ENCODE results near the gene PI4KA. TPM values are rescaled to one million over a fixed set of nuclear protein-coding genes. Genes with fewer than 3 reads are reported as not detected.
"Not testable (repeated sequence)": the region's sequence is repeated elsewhere in the genome, so short reads cannot be mapped to it uniquely, and the experiment has no call there.

PI4KA gene
- total and polyA plus RNA-seq, 10 donors: 29.8 to 143 (median 108) TPM

- H3K27me3 ChIP-seq (replicated peaks in 1 of 7): no peaks in the 10 kb centered on the region
- intact Hi-C loops (cut with DNase I; ENCODE audit: low total_unique reads): no loop called here
- H3K9me3 ChIP-seq: no peaks in the 10 kb centered on the region
- H3K4me1 ChIP-seq: no peaks in the 10 kb centered on the region
- H3K27ac ChIP-seq: no peak overlapping the region
- 79 to 89% (median 87%) methylated on average over 3 of the region's 3 CpGs for WGBS, 5 donors
- no peak overlapping the region for H3K4me3 ChIP-seq
- DNase-seq: no peak
- TF ChIP-seq, protein P1, sequence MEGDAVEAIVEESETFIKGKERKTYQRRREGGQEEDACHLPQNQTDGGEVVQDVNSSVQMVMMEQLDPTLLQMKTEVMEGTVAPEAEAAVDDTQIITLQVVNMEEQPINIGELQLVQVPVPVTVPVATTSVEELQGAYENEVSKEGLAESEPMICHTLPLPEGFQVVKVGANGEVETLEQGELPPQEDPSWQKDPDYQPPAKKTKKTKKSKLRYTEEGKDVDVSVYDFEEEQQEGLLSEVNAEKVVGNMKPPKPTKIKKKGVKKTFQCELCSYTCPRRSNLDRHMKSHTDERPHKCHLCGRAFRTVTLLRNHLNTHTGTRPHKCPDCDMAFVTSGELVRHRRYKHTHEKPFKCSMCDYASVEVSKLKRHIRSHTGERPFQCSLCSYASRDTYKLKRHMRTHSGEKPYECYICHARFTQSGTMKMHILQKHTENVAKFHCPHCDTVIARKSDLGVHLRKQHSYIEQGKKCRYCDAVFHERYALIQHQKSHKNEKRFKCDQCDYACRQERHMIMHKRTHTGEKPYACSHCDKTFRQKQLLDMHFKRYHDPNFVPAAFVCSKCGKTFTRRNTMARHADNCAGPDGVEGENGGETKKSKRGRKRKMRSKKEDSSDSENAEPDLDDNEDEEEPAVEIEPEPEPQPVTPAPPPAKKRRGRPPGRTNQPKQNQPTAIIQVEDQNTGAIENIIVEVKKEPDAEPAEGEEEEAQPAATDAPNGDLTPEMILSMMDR (IDR thresholded peaks at IDR 0.05 in 8 of 11, conservative IDR thresholded peaks at IDR 0.05 in 3 of 11): no peak
- TF ChIP-seq POLR2A (IDR thresholded peaks at IDR 0.05) (no peak), POLR2AphosphoS5 (IDR thresholded peaks at IDR 0.05) (no peak)
- peaks cover 0 to 100% (median 61%) of the 10 kb centered on the region in 6 donors for H3K36me3 ChIP-seq
Observed at GRCh38 chr22:20829491-20830134, 29.0 kb downstream of the PI4KA start.

GRCh38 chr22:20826373-20827152 lies 32.0 kb downstream of the PI4KA start:
- intact Hi-C loops (cut with DNase I; ENCODE audit: low total_unique reads); H3K4me1 ChIP-seq; DNase-seq; H3K4me3 ChIP-seq; H3K9me3 ChIP-seq; H3K27me3 ChIP-seq (replicated peaks in 1 of 7); H3K27ac ChIP-seq: not testable (repeated sequence)
- H3K36me3 ChIP-seq: peaks cover 0 to 100% (median 51%) of the 10 kb centered on the region in 6 donors
- WGBS, 5 donors: 94 to 98% (median 96%) methylated on average over 5 of the region's 5 CpGs

DNA sequence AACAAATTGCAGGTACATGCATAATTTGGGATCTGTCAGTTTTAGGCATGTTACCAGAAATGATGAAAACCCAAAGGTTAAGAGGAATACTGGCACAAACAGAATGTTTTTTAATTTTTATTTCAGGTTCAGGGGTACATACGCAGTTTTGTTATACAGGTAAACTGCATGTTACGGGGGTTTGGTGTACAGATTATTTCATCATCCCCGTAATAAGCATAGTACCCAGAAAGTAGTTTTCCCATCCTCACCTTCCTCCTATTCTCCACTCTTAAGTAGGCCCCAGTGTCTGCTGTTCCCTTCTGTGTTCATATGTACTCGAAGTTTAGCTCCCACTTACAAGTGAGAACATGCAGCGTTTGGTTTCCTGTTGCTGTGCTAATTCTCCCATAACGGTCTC lies 33.0 kb downstream of the PI4KA start:
- intact Hi-C loops (cut with DNase I; ENCODE audit: low total_unique reads): no loop called here
- H3K9me3 ChIP-seq: no peaks in the 10 kb centered on the region
- no peak for DNase-seq
- H3K36me3 ChIP-seq: peaks cover 0 to 100% (median 48%) of the 10 kb centered on the region in 6 donors
- H3K27me3 ChIP-seq (replicated peaks in 1 of 7): no peaks in the 10 kb centered on the region
- no peak overlapping the region for H3K27ac ChIP-seq
- no peak overlapping the region for H3K4me3 ChIP-seq
- WGBS, 5 donors: 90 to 94% (median 93%) methylated on average over 6 of the region's 6 CpGs
- TF ChIP-seq POLR2AphosphoS5 (IDR thresholded peaks at IDR 0.05): no peak
- TF ChIP-seq, protein P1 (IDR thresholded peaks at IDR 0.05 in 8 of 11, conservative IDR thresholded peaks at IDR 0.05 in 3 of 11): no peak
- TF ChIP-seq POLR2A (IDR thresholded peaks at IDR 0.05): no peak
- no peaks in the 10 kb centered on the region for H3K4me1 ChIP-seq

DNA sequence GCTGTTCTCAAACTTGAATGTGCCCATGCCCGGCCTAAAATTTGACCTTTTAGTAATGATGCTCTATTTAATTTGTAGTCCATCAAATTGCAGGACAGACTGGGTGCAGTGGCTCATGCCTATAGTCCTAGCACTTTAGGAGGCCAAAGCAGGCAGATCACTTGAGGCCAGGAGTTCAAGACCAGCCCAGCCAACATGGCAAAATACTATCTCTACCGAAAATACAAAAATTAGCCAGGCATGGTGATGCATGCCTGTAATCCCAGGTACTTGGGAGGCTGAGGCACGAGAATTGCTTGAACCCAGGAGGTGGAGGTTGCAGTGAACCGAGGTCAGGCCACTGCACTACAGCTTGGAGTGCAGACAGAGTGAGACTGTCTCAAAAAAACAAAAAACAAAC lies 33.4 kb downstream of the PI4KA start:
- H3K36me3 ChIP-seq: peaks cover 0 to 100% (median 48%) of the 10 kb centered on the region in 6 donors
- intact Hi-C loops (cut with DNase I; ENCODE audit: low total_unique reads): not testable (repeated sequence)

GRCh38 chr22:20823264-20823663 lies 35.3 kb downstream of the PI4KA start:
- 98 to 100% (median 100%) methylated on average over 1 of the region's 1 CpG for WGBS, 5 donors
- DNase-seq: no peak
- H3K4me1 ChIP-seq: no peaks in the 10 kb centered on the region
- H3K9me3 ChIP-seq: no peaks in the 10 kb centered on the region
- intact Hi-C loops (cut with DNase I; ENCODE audit: low total_unique reads): no loop called here
- H3K27me3 ChIP-seq (replicated peaks in 1 of 7): no peaks in the 10 kb centered on the region
- TF ChIP-seq, protein P1 (IDR thresholded peaks at IDR 0.05 in 8 of 11, conservative IDR thresholded peaks at IDR 0.05 in 3 of 11): no peak
- TF ChIP-seq POLR2A (IDR thresholded peaks at IDR 0.05) (no peak), POLR2AphosphoS5 (IDR thresholded peaks at IDR 0.05) (no peak)
- peaks cover 3 to 100% (median 56%) of the 10 kb centered on the region in 6 donors for H3K36me3 ChIP-seq
- H3K27ac ChIP-seq: no peak overlapping the region
- no peak overlapping the region for H3K4me3 ChIP-seq

More for the DNA sequence above, 33.4 kb downstream of the PI4KA start:
- H3K27me3 ChIP-seq (replicated peaks in 1 of 7); H3K27ac ChIP-seq; DNase-seq; H3K4me1 ChIP-seq; H3K4me3 ChIP-seq; H3K9me3 ChIP-seq: not testable (repeated sequence)
- 96 to 99% (median 97%) methylated on average over 4 of the region's 4 CpGs for WGBS, 5 donors

Data from spleen (tissue), 11 donors.